ENCODE measurements around the gene TRIM2.

DNA sequence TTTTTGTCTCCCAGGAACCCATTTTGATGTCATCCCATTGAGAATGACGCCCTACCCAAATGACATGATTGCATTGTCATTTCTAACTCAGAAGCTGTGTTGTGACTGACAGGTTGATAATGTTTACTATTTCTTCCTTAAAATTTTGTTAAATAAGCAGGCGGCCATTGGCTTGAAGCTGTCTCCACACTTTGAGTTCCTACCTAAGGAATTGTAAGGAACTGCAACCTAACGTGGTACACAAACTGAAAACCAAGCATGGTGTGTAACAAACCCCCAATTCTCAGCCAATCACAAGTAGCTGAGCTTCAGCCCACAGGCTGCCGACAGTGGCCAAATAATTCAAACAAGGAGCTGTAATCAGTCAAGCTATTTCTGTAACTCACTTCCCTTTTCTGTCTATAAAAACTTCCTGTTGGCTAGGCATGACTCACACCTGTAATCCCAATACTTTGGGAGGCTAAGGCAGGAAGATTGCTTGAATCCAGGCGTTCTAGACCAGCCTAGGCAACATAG is 137.4 kb downstream of the TRIM2 start:
- TF ChIP-seq POLR2AphosphoS5 (IDR thresholded peaks at IDR 0.05; ENCODE audit: low read depth) (no peak), CTCF (IDR thresholded peaks at IDR 0.05; ENCODE audit: insufficient read depth, low read length) (no peak), REST (IDR thresholded peaks at IDR 0.05; ENCODE audit: insufficient replicate concordance, low read depth) (no peak), SPI1 (IDR thresholded peaks at IDR 0.05; ENCODE audit: borderline replicate concordance, low read depth) (peak; percentile 97), GABPA (IDR thresholded peaks at IDR 0.05; ENCODE audit: low read depth) (no peak)

All from HL-60 (cell line).